Fibroblast of villous mesenchyme (primary cell): Measurements from ENCODE around the gene BRD3. TPM values are rescaled to one million over a fixed set of nuclear protein-coding genes. Genes with fewer than 3 reads are reported as not detected.

Experiments
- DNase-seq: peaks from one replicate; pipeline ENCODE4 v3.0.0-alpha.2; 2010; ENCODE audit warnings: low read depth
- H3K4me3 ChIP-seq: 2 replicates; pipeline ENCODE4 v1.5.1; 2011; ENCODE audit warnings: low read depth, mild to moderate bottlenecking, low read length
- CTCF ChIP-seq: IDR thresholded peaks from 2 replicates; pipeline ENCODE4 v1.5.1; 2012; ENCODE audit warnings: low read depth, mild to moderate bottlenecking, low read length; ENCODE audit not compliant: insufficient read depth
- total RNA-seq: library from RNA; depleted of rRNA; stranded (reverse); fragments of >200 nt; gene quantifications from 2 replicates; pipeline ENCODE4 v1.2.3, GENCODE V29; 2012

BRD3 gene
- total RNA-seq, 1 donor: 5.2 TPM

GRCh38 chr9:134061688-134062371, 6.0 kb downstream of the BRD3 start:
- DNase-seq: no peak
- no peak for TF ChIP-seq CTCF
- H3K4me3 ChIP-seq: no peak overlapping the region

GRCh38 chr9:134061019-134061687, 6.7 kb downstream of the BRD3 start:
- DNase-seq: no peak
- no peak overlapping the region for H3K4me3 ChIP-seq
- TF ChIP-seq CTCF: no peak

GRCh38 chr9:134060546-134060945, 7.3 kb downstream of the BRD3 start:
- no peak overlapping the region for H3K4me3 ChIP-seq
- no peak for DNase-seq
- no peak for TF ChIP-seq CTCF

GRCh38 chr9:134059661-134060395, 8.0 kb downstream of the BRD3 start:
- H3K4me3 ChIP-seq: no peak overlapping the region
- TF ChIP-seq CTCF: no peak
- DNase-seq: no peak

GRCh38 chr9:134059188-134059641, 8.6 kb downstream of the BRD3 start:
- no peak for DNase-seq
- no peak overlapping the region for H3K4me3 ChIP-seq
- TF ChIP-seq CTCF: no peak

- no peak for TF ChIP-seq CTCF
- DNase-seq: no peak
These were observed 9.1 kb downstream of the BRD3 start for GRCh38 chr9:134058716-134059115.

More at GRCh38 chr9:134058716-134059115, 9.1 kb downstream of the BRD3 start:
- no peak overlapping the region for H3K4me3 ChIP-seq
